WERI-Rb-1 (cell line): ENCODE measurements around the gene C2CD2.

ENCODE experiments used
- DNase-seq: peaks from one replicate; pipeline ENCODE4 v3.0.0-alpha.2; 2020
- H3K27ac ChIP-seq: fragments of 250-450 bp; sonication (Bioruptor Pico); 2 replicates; pipeline ENCODE4 v1.5.1; 2020; ENCODE audit warnings: mild to moderate bottlenecking, moderate library complexity
- H3K27me3 ChIP-seq: fragments of 250-450 bp; sonication (Bioruptor Pico); 2 replicates; pipeline ENCODE4 v1.5.1; 2021; ENCODE audit warnings: mild to moderate bottlenecking, low read depth, moderate library complexity; ENCODE audit not compliant: insufficient read depth, severe bottlenecking
- H3K36me3 ChIP-seq: fragments of 250-450 bp; sonication (Bioruptor Pico); 2 replicates; pipeline ENCODE4 v1.5.1; 2020; ENCODE audit warnings: mild to moderate bottlenecking, moderate library complexity
- H3K4me3 ChIP-seq: 2 replicates; pipeline ENCODE4 v1.5.1; 2011; ENCODE audit warnings: low read depth, mild to moderate bottlenecking, control low read depth, low read length
- H3K9me3 ChIP-seq: fragments of 250-450 bp; sonication (Bioruptor Pico); 2 replicates; pipeline ENCODE4 v1.5.1; 2021; ENCODE audit warnings: mild to moderate bottlenecking, moderate library complexity; ENCODE audit not compliant: severe bottlenecking
- TF ChIP-seq, protein P1 (sequence below): IDR thresholded peaks from 2 replicates; pipeline ENCODE4 v1.5.1; 2011; ENCODE audit warnings: low read depth, mild to moderate bottlenecking, control low read depth, inconsistent platforms, low read length

Gene C2CD2

DNA sequence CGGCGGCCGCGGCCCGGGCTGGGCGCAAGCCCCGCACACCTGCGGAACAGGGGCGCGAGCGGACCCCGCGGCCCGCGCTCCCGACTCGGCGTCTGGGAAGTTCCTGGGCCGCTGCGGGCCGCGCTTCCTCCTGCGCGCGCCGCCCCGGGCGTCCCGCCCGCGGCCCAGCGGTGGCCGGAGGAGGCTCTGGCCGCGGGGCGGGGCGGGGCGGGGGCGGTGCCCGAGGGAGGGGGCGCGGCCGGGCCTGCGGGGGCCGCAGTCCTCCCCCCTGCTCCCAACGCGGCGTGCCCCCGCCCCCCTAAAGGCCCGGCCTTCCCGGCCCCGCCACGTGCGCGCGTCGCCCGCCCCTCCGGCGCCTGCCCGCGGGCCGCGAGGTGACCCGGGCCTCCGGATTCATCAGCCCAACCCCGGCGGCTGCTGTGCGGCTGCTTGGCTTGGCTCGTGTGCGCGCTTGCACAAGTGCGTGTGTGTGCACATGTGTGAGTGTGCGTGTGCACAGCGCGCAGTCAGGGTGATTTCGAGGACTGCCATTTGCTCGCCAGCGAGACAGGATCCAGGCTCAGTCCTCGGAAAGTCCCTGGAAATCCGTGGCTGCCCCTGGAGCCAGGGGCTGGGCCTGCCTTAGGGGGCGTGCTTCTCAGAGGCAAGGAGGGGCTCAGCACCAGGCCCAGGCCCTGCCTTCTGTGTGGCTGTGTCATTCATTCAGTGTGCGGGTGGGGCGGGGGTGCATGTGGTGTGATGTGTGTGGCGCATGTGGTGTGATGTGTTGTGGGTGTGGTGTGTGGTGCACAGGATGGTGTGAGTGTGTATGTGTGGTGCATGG lies at the start of gene C2CD2:
C2CD2 (minus strand) TSS at position 188 of the 823 bp plus-strand sequence. CDS start 370 bp downstream, outside the sequence.
- TF ChIP-seq, protein P1, sequence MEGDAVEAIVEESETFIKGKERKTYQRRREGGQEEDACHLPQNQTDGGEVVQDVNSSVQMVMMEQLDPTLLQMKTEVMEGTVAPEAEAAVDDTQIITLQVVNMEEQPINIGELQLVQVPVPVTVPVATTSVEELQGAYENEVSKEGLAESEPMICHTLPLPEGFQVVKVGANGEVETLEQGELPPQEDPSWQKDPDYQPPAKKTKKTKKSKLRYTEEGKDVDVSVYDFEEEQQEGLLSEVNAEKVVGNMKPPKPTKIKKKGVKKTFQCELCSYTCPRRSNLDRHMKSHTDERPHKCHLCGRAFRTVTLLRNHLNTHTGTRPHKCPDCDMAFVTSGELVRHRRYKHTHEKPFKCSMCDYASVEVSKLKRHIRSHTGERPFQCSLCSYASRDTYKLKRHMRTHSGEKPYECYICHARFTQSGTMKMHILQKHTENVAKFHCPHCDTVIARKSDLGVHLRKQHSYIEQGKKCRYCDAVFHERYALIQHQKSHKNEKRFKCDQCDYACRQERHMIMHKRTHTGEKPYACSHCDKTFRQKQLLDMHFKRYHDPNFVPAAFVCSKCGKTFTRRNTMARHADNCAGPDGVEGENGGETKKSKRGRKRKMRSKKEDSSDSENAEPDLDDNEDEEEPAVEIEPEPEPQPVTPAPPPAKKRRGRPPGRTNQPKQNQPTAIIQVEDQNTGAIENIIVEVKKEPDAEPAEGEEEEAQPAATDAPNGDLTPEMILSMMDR = 0 out of 2 replicates have a peak, but pooled peaks have one; percentile 22
- peaks cover 16% of the 10 kb centered on the region for H3K36me3 ChIP-seq
- H3K27me3 ChIP-seq = no peaks in the 10 kb centered on the region
- DNase-seq = peak; percentile 89
- peak within 1 kb of the TSS; percentile 70 for H3K4me3 ChIP-seq
- no peaks in the 10 kb centered on the region for H3K9me3 ChIP-seq
- peak within 1 kb of the TSS; percentile 71 for H3K27ac ChIP-seq

DNA sequence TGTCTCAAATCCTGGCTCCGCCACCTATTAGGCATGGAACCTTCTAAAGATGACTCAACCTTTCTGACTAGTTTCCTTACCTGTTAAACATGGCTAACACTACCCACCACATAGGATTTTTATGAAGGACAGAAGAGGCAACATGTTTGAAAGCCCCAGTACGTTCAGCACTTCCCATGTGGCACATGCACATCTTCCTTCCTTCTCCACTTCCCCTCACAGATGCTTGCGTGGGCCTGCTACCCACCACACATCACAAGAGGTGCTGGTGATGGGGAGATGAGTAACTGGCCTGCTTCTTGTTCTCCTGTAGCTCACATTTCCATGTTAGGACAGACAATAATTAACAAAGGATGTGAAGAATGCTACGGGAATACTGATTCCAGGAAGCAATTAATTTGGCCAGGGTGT lies 49.2 kb upstream of the C2CD2 start:
- DNase-seq = no peak
- Histone ChIP-seq H3K9me3 (peaks cover 2% of the 10 kb centered on the region), H3K27ac (no peak overlapping the region), H3K36me3 (peaks cover 81% of the 10 kb centered on the region), H3K4me3 (no peak overlapping the region), H3K27me3 (no peaks in the 10 kb centered on the region)
- TF ChIP-seq, protein P1 = no peak

DNA sequence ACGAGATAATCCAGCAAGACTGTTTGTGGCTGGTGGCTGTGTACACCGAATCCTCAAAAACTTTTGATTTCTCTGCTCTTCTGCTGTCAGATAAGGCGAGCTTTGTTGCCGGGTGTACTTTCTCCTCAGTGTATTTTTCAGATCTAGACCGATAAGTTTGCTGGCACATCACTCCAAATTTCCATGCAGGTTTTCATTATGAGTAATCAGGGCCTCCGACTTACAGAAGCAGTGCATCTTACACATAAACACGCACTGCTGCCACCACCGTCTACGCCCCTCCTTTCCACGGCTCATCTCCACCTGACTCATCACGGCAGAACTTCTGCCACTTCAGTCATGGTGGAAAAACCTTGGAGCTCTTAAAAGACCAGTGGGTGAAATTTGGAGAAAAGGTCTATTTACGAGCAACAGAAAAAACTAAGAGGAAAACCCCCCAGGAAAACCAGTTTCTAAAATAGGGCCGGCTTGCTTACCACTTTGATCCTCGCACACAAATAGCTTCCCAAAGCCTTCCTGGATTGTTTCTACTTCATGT lies 48.7 kb upstream of the C2CD2 start:
- no peak for DNase-seq
- no peak overlapping the region for H3K27ac ChIP-seq
- TF ChIP-seq, protein P1 = no peak
- no peaks in the 10 kb centered on the region for H3K27me3 ChIP-seq
- H3K4me3 ChIP-seq = no peak overlapping the region
- H3K9me3 ChIP-seq = peaks cover 2% of the 10 kb centered on the region
- peaks cover 78% of the 10 kb centered on the region for H3K36me3 ChIP-seq

DNA sequence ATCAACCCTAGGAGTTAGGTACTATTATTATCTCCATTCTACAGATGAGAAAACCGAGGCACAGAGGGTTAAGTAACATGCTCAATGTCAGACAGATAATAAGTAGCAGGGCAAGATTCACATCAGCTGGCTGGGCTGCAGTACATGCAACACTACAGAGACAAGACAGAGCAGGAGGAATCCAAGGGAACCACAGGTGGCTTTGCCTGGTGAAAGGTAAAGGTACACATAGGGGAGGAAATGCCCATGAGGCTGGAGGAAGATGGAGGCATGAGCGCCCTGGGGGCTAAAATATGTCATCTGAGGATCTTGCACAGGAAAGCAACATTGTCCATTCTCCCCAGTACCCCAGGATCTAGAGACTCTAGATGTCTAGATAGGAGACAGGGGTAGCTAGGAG lies 48.0 kb upstream of the C2CD2 start:
- H3K4me3 ChIP-seq = no peak overlapping the region
- no peak overlapping the region for H3K27ac ChIP-seq
- TF ChIP-seq, protein P1 = no peak
- H3K36me3 ChIP-seq = peaks cover 80% of the 10 kb centered on the region
- no peaks in the 10 kb centered on the region for H3K27me3 ChIP-seq
- peaks cover 2% of the 10 kb centered on the region for H3K9me3 ChIP-seq
- DNase-seq = no peak

DNA sequence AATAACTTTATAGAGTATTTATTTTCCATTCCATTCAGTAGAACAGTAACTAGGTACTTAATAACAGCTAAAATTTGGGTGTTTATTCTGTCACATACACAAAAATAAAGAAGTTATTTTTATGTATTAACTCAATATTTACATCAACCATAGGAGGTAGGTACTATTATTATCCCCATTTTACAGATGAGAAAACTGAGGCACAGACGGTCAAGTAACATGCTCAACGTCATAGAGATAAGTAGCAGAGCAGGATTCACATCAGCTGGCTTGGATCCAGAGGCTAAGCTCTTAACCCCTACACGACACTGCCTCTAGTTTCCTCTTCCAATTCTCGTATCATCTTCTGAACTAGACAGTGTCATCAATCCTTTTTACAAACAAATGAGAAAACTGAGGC lies 47.1 kb upstream of the C2CD2 start:
- no peak for DNase-seq
- Histone ChIP-seq H3K4me3 (no peak overlapping the region), H3K36me3 (peaks cover 83% of the 10 kb centered on the region), H3K9me3 (peaks cover 11% of the 10 kb centered on the region), H3K27ac (no peak overlapping the region), H3K27me3 (no peaks in the 10 kb centered on the region)
- TF ChIP-seq, protein P1 = no peak
